Stimulated activated CD4-positive, alpha-beta T cell treated with anti-CD3 and anti-CD28 coated beads, Interleukin-4, amount 100 ng/mL, for 4 hours (primary cell): ENCODE data around the gene MAOA.
A peak's percentile ranks its signal among the peaks of the same experiment; 100 is the strongest.
"Not testable (repeated sequence)": the region's sequence is repeated elsewhere in the genome, so short reads cannot be mapped to it uniquely, and the experiment has no call there.

Source experiments
- DNase-seq, 2 experiments: peaks; one replicate each; pipeline ENCODE4 v3.0.0-alpha.2; 2020

MAOA gene

GRCh38 chrX:43656005-43656494 lies at the start of gene MAOA:
TSS of gene MAOA (plus strand) at chrX:43656299. CDS start at chrX:43656342, 43 bp downstream.
- peak; percentile 20 to 34 for DNase-seq

GRCh38 chrX:43612400-43612799 lies 43.7 kb upstream of the MAOA start:
- DNase-seq: no peak

- DNase-seq: no peak
These were observed 40.4 kb upstream of the MAOA start for GRCh38 chrX:43615660-43616059.

DNA sequence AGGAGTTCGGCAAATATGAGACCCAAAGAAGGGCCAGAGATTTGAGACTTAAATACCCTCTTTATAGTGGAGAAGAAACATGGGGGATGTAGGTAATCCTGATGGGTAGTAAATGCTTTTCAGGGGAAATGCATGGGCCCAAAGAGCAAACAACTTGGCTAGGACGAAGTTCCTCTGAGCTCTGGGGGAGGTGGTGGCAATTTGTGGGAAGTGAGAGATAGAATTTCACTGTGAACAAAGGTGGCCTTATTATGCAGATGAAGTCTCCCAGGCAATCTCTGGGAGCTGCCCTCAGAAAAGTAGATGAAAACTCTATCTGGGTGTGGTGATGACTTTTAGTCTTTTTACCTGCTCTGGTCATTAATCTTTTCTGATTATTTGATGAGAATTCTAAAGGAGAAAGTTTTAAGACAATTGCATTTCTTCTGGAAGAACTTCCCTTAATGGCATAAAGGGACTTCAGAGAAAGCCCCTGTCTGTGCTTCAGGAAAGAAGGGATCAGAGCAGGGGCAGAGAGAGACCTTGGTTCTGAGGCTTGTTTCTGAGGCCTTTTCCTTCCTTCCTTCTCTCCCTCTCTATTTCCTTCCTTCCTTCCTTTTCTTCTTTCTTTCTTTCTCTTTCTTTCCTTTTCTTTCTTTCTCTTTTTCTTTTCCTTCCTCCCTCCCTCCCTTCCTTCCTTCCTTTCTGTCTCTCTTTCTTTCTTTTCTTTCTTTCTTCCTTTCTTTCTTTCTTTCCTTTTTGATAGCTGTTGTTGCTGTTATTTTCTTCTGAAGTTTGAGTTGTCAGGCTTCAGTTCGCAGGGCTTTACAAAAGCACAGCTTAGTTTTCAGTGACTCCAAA lies 37.5 kb upstream of the MAOA start:
- DNase-seq: no peak

DNA sequence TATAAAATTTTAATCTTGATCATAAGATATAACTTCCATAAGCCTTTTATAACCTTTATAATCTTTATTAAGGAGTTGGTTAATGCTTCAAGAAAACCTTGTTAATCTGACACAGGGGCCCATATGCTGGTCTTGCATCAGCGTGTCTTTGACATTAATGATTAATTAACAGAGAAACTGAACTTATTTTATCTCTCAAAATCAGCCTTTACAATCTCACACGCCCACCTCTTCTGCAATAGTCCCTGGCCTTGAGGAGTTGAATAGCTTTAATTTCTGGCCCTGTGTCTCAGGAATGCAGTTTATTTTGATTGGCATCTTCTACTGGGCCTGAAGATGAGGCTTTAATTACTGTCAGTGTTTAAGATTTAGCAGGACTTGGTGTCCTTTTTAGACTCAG lies 36.2 kb upstream of the MAOA start:
- DNase-seq: not testable (repeated sequence)

GRCh38 chrX:43627147-43627546 lies 29.0 kb upstream of the MAOA start:
- no peak for DNase-seq

DNA sequence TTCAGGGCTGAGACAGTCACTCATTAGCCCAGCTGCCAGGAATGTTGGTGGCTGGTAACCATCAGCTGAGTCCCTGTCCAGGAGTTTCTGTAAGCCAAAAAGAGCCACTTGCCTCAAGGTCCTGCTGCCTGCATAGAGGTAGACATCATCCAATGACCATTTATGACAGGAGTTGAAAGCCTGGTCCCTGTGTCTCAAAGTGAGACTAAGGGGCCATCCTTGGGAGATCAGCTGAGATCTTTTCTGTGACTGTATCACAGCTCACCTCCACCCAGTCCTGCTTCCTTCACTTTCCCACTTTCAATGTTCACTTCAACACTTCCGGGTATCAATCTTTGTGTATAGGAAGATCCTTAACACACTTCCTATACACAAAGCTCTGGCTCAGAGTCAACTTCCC lies 28.4 kb upstream of the MAOA start:
- no peak for DNase-seq

DNA sequence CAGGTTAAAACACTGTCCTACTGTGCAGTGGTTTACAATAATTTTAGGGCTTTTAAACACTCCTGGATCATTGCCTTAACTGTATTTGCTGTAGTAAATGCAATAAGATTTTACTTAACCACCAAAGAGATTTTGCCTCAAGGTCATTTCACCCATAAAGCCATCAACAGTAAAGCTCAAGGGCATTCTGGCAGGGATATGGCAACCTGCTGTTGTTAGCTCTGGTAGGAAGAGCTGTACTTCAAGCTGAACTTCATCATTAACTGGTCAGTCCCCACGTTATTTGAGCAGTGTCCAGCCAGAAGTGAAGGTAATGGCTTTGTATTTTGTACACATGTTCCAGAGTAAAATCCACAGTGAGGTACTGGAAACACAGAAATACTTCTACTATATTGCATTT lies 26.9 kb upstream of the MAOA start:
- no peak for DNase-seq

- no peak for DNase-seq
These were observed 24.3 kb upstream of the MAOA start for GRCh38 chrX:43631841-43632240.

GRCh38 chrX:43633081-43633480 lies 23.0 kb upstream of the MAOA start:
- DNase-seq: no peak

GRCh38 chrX:43633757-43634156 lies 22.3 kb upstream of the MAOA start:
- DNase-seq: no peak

DNA sequence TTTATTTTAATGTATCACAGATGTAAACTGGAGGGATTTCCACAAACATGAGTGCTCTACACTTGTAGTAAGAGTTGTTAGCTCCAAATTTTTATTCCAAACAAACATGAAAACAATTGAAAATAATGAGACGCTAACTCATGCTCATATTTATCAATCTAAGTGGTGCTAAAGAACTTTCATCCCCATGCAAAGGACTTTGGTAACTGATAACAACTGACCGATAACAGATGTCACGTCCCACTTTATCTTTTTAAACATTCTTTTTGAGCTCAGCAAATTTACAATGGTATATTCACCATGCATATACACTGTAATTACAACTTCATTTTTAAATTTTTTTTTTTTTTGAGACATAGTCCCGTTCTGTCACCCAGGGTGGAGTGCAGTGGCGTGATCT lies 15.6 kb upstream of the MAOA start:
- DNase-seq: no peak

DNA sequence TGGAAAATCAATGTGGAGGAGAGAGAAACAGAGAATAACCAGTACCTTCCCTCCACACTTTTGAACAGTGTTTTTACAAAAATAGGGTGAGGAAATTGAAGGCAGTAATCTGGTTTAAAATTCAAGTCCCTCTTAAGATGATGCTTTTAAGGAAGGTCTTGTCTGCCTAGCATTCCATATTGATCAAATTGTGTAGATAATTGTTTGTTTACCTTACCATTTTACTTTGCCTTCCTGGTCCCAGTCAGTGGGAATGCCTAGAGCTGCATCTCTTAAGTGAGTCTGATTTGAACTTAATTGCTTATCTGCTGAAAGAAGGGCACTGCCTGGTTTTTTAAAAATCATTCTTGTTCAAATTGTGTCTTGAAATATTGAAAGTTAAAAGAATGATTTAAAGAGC lies 14.4 kb upstream of the MAOA start:
- no peak for DNase-seq

DNA sequence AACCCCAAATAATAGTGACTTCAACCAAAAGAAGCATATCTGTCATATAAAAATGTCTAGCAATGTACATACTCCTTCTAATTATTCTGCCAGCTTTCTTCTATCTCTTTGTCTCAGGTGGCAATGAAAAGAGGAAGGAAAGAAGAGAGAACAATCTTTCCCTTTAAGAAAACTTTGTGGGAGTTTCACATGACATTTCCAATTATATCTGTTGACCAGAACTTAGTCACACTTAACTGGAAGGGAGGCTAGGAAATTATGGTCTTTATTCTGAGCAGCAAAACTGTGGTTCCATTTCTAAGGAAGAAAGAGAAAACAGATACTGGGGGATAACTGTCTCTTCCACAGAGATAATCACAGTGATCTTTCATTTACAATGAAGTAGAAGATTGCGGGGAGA lies 12.9 kb upstream of the MAOA start:
- no peak for DNase-seq

DNA sequence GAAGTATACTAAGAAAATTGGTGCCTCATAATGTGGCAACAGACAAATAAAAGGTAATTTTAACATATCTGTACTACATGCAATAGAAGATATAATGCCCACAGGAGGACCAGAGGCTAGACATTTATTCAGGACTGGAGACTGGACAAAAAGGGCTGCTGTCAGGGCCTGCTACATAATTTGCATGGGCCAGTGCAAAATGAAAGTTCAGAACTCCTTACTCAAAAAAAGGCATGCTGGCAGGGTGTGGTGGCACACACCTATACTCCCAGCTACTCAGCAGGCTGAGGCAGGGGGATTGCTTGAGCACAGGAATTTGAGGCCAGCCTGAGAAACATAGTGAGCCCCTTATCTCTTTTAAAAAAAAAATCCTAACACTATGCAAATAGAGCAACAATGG lies 12.4 kb upstream of the MAOA start:
- no peak for DNase-seq

GRCh38 chrX:43644124-43644701 lies 11.9 kb upstream of the MAOA start:
- DNase-seq: no peak

- DNase-seq: no peak
These were observed 9.3 kb upstream of the MAOA start for GRCh38 chrX:43646800-43647199.

GRCh38 chrX:43654431-43655150 lies 1.5 kb upstream of the MAOA start:
- DNase-seq: peak; percentile 77 to 82

GRCh38 chrX:43655151-43656004 lies 721 bp upstream of the MAOA start:
- peak; percentile 2 to 3 for DNase-seq

DNA sequence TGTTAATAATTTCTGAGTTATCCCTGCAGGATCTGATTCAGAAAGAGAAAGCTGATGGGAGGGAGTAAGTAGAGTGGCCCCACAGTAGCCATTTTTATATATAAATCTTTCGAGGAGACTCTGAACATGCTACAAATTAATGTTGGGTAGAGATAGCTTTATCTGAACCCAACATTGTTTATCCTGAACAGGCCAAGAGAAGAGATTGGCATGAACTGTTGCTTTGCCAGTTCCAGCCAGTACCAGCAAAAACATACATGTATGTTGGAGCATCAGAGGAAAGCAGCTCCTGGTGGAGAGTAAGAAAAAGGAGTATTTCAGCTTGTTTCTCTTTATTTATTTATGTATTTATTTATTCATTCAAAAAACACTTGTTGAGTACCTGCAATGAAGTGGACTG lies 1.6 kb downstream of the MAOA start:
- DNase-seq: no peak

- no peak for DNase-seq
These were observed 5.6 kb downstream of the MAOA start for GRCh38 chrX:43661521-43662240.

DNA sequence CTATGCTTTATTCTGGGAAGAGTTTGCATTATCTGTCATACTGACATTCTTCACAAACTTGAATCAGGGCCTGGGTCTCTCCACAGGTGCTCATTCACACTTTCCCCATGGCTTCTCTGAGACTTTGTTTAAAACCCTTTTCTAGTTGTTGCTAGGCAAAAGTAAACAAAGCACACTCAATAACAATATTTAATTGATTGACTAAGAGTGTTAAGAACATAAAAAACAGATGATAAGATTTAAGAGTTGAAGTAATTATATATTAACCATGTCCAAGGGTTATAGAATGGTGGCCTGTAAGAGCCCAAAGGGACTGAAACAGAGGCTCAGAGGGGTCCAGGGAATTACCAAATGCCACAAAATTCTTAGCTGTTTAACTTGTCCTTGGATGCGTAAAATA lies 7.1 kb downstream of the MAOA start:
- DNase-seq: no peak
